Stimulated activated memory B cell treated with anti-CD40 and anti-IgM and Interleukin-4, amounts not matched to agents 10 μg/mL and 1 μg/mL and 100 μg/mL, for 72 hours (primary cell): Measurements from ENCODE around the gene COL20A1.

ENCODE experiments used
- ATAC-seq: fragments of 150-1000 bp; cut with Tn5 transposase; 2 replicates; pipeline ENCODE4 v1.10.0; 2021
- H3K27ac Mint-ChIP-seq: one replicate; pipeline ENCODE4 v1.8.0; 2022; ENCODE audit warnings: mild to moderate bottlenecking, mixed read lengths
- H3K27me3 Mint-ChIP-seq: one replicate; pipeline ENCODE4 v1.8.0; 2022; ENCODE audit warnings: mixed read lengths
- H3K36me3 Mint-ChIP-seq: one replicate; pipeline ENCODE4 v1.8.0; 2022; ENCODE audit warnings: mixed read lengths
- H3K4me1 Mint-ChIP-seq: one replicate; pipeline ENCODE4 v1.8.0; 2022; ENCODE audit warnings: mixed read lengths
- H3K4me3 Mint-ChIP-seq: one replicate; pipeline ENCODE4 v1.8.0; 2022; ENCODE audit warnings: mild to moderate bottlenecking, moderate library complexity, mixed read lengths
- H3K9me3 Mint-ChIP-seq: one replicate; pipeline ENCODE4 v1.8.0; 2022; ENCODE audit warnings: mixed read lengths

Gene COL20A1

DNA sequence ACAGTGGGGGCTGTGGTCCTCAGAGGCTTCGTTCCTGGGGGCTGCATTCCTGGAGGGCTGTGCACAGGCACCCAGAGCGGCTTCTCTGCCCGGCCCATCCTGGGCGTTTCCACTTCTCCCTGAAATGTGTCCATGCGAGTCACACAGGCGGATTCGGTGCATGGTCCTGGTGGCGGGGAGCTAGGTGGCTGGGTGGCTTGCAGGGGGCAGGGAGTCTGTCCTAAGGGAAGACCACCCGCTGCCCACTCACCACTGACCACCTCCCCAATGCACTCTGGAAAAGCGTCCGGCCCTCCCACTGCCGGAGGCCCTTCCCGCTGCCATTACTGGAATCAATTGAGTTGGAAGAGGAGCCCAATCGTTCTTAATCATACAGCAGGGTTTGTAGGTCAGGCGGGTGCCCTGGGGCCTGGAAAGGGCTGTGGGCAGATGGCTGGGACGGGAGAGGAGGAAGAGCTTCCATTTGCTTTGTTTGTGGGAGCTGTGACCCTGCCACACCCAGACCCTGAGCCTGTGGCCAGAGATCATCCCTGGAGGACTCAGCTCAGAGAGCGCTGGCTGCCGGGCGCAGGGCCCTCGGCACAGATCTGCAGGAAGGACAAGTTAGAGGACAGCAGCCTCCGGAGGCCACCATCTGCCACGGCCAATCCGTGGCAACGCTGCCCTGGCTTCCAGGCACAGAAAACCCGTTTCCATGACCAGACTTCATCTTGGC lies 61.8 kb downstream of the COL20A1 start:
- ATAC-seq: no peak
- no peaks in the 10 kb centered on the region for H3K4me1 Mint-ChIP-seq

DNA sequence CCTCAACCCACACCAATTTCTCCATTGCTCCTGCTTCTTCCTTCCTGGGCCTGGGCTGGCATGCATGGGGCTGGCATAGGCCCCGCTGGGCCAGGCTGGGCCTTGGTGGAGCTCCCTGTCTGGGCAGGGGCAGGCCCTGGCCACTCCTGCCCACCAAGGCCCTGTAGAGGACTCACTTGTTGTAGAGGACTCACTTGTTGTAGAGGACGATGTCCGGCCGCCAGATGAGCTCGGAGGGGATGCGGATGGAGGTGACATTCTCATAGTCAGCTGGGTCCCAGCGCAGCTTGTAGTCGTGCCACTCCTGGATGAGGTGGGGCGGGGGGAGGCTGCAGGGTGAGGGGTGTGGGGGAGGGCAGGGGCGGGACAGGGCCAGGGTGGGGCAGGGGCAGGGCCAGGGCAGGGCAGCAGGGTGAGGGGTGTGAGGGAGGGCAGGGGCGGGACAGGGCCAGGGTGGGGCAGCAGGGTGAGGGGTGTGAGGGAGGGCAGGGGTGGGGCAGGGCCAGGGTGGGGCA lies 62.9 kb downstream of the COL20A1 start:
- no peak for ATAC-seq
- Mint-ChIP-seq H3K27ac (no peak overlapping the region), H3K4me3 (no peak overlapping the region), H3K36me3 (no peaks in the 10 kb centered on the region), H3K4me1 (no peaks in the 10 kb centered on the region), H3K27me3 (peaks cover 55% of the 10 kb centered on the region), H3K9me3 (peaks cover 4% of the 10 kb centered on the region)

More for the DNA sequence above, 61.8 kb downstream of the COL20A1 start:
- H3K9me3 Mint-ChIP-seq: peaks cover 9% of the 10 kb centered on the region
- no peaks in the 10 kb centered on the region for H3K36me3 Mint-ChIP-seq
- no peak overlapping the region for H3K27ac Mint-ChIP-seq
- H3K4me3 Mint-ChIP-seq: no peak overlapping the region
- peaks cover 47% of the 10 kb centered on the region for H3K27me3 Mint-ChIP-seq

DNA sequence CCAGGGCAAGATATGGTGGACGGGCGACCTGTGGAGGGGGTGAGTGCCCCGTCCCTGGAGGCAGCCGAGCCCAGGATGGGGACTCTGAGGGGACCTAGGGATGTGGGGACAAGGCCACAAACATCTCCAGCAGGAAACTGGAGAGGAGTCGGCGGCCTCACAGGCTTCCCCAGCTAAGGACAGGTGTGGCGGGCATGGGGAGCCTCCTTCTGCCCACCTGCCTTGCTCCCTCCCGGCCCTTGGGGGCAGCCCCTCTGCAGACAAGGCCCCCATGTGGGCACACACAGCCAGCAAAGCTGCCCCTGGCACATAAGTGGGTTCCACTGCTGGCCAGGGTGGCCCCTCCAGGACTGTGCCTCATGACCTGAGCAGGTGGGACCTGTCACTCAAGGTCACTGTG lies 63.5 kb downstream of the COL20A1 start:
- no peaks in the 10 kb centered on the region for H3K4me1 Mint-ChIP-seq
- ATAC-seq: no peak
- H3K27me3 Mint-ChIP-seq: peaks cover 57% of the 10 kb centered on the region
- H3K4me3 Mint-ChIP-seq: no peak overlapping the region
- H3K36me3 Mint-ChIP-seq: no peaks in the 10 kb centered on the region
- H3K27ac Mint-ChIP-seq: no peak overlapping the region
- no peaks in the 10 kb centered on the region for H3K9me3 Mint-ChIP-seq

DNA sequence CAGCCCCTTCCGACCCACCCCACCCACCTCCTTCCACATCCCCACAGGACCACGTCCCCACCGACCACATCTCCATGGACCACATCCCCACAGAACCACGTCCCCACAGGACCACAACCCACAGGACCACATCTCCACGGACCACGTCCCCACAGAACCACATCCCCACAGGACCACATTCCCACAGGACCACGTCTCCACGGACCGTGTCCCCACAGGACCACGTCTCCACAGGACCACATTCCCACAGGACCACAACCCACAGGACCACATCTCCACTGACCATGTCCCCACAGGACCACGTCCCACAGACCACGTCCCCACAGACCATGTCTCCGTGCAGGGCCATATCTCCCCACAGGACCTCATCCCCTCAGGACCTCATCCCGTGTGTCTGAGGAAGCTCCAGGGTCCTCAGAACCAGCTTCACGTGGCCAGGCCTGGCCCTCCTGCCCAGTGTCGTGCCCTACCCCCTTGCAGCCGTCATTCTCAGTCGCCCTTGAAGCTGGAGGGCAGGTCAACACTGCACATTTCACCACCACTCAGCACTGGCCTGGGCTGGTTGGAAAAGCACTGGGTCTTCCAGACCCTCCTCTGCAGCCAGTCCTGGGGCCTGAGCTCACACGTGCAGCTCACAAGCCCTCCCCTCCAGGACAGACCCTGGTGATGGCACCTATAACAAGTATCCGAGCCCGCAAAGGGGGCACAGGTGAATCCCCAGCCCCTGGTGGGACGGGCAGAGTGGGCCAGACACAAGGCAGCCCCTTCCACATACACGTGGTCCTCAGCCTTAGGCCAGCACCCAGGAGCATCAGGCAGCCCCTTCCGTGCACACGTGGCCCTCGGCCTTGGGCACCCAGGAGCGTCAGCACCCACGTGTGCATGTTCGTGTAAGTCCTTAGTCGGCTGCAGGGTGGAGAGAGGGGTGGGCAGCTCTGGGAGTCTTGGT lies 64.2 kb downstream of the COL20A1 start:
- Mint-ChIP-seq H3K4me3 (no peak overlapping the region), H3K36me3 (no peaks in the 10 kb centered on the region), H3K27me3 (peaks cover 63% of the 10 kb centered on the region), H3K9me3 (no peaks in the 10 kb centered on the region), H3K4me1 (peaks cover 2% of the 10 kb centered on the region), H3K27ac (no peak overlapping the region)
- ATAC-seq: no peak

DNA sequence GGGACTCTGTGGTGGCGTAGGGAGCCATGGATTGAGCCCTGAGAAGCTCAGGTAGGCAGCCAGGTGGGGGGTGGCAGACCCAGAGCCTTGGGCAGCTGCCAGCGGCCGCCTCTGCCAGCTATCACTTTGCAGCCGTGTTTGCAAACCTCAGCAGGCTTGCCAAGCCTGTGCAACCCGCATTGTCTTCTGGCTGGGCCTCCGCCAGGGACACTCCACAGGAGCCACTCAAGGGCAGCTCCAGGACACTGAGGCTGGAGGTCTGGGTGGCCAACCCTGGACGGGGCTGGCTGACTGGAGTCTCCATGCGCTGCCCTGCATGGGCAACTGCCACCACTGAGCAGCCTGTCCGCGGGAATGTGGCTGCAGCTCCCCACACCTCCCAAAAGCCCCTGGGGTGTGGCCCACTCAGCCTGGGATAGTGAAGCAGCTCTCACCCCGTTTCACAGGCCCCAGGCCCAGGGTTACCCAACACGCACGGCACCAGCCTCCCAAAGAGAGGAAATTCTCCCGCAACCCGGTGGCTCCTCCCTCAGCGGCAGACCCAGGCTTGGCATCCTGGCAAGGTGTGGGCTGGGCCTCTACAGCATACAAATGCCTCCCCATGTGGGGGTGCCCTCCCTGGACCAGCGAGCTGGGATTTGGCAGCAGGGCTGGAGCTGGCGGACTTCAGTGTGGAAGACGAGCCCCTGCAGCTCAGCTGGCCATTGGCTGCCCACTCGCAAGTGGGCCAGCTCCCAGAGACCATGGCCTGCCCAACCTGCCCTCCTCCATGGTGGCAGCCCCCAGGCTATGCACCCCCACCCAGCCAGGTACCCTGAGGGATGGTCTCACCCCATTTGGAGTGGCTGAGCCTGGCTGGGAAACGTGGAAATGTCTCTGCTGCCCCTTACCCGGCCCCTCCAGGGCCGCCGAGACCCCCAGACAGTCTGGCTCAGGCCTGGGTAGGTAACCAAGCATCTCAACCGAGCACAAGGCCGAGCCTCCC lies 65.2 kb downstream of the COL20A1 start:
- Mint-ChIP-seq H3K4me1 (peaks cover 7% of the 10 kb centered on the region), H3K4me3 (no peak overlapping the region), H3K27me3 (peaks cover 74% of the 10 kb centered on the region), H3K36me3 (no peaks in the 10 kb centered on the region), H3K9me3 (no peaks in the 10 kb centered on the region), H3K27ac (no peak overlapping the region)
- no peak for ATAC-seq

DNA sequence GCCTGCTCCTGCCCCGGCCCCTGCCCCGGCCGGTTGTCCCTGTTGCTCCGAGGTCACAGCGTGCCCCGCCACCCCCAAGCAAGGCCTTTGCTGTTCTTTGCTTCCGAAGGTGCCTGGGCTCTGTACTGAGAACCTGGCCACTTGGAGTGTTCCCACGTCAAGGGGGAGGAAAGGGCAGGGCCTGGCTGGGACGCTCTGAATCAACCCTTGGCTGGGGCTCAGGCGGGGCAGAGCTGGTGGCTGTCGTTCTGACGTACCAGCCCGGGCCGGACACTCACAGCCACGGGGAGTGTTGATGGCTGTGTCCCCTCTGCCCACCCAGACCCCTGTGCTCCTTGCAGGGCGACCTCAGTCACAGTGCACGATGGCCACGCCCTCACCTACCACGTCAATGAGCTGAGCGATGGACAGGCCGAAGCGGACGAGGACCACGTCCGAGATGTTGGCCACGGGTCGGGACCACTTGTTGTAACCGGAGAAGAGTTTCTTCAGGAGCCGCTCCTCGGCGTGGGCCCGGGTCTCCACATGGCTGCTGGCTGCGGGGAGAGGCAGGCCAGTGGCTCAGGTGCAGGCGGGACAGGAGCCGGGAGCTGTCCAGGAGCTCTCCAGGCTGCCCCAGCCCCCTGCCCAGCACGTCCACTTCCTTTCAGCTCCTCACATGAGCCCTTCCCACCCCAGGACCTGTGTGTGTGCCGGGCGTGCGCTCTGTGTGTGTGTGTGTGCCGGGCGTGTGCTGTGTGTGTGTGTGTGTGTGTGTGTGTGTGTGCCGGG lies 66.4 kb downstream of the COL20A1 start:
- no peak for ATAC-seq
- Mint-ChIP-seq H3K9me3 (no peaks in the 10 kb centered on the region), H3K4me3 (no peak overlapping the region), H3K36me3 (no peaks in the 10 kb centered on the region), H3K4me1 (peaks cover 7% of the 10 kb centered on the region), H3K27ac (no peak overlapping the region), H3K27me3 (peaks cover 84% of the 10 kb centered on the region)

DNA sequence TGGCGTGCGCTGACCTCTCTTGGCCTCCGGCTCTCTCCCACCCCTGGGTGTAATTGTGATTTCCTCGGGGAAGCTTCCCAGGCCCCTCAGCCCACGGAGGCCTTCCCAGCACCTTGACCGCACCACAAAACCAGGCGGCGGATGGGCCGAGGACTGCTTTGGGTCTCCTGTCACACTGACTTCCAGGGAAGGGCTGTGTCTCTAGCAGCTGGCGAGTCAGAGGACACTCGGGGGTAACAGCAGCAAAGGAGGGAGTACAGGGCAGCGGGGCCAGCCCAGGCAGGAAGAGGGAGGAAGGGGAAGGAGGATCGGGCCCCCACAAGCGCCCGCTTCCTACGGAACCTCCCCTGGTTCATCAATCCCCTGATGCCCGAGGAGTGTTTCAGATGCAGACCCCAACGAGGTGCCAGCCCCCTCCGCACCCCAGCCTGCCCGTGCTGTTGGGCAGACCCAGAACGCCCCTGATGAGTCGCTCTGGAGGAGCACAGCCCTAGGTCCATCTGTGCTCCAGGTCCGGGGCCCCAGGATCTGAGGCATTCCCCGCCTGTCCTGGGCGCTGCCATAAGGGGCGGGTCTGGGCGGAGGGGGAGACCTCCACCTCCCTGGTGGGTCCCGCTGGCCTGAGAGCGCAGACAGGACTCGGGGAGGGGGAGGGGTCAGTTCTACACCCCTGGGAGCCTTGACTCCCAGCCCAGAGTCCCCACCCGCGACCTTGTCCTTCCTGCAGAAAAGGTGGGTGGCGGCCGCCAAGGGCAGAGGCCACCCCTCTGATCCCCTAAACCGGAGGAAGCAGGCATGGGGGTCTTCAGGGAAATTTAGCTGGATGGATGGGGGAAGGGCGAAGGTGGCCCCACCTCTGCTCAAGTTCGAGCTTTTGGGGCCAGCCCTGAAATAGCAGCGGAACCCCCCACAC lies 67.2 kb downstream of the COL20A1 start:
- Mint-ChIP-seq H3K36me3 (no peaks in the 10 kb centered on the region), H3K27me3 (peaks cover 84% of the 10 kb centered on the region), H3K9me3 (no peaks in the 10 kb centered on the region), H3K27ac (no peak overlapping the region), H3K4me3 (no peak overlapping the region), H3K4me1 (peaks cover 7% of the 10 kb centered on the region)
- ATAC-seq: no peak

DNA sequence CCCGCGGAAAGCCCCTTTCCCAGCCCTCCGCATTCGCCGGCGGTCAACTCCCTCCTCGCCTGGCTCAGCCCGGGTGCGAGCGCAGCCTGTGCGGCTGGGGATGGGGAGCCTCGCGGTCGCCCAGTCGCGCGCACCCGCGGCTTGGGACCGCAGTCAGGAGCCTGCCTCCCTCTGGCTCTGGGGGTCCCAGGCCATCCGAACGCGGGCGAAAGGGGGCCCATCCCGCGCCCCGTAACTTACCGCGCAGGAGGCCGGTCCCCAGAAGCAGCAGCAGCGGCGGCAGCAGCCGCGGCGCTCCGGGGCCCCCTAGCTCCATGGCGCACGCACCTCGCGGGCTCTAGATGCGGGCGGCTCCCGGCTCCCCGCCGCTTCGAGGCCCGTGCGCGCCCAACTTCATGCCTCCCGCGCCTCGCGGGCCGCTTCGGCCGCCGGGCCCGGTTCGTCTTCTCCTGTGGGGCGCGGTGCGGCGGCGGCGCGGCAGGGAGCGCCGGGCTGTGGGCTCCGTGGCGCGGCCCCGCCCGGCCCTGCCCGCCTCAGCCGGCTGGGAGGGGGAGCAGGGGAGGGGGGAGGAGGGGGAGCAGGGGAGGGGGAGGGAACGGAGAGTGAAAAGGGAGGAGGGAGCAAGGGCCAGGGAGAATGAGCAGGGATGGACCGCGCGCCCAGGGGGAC lies 68.0 kb downstream of the COL20A1 start, which contains the start of gene CHRNA4:
TSS of gene CHRNA4 (minus strand) at position 500 of the 669 bp plus-strand sequence. CDS start at position 316, 184 bp downstream.
- Mint-ChIP-seq H3K27ac (no peak within 1 kb of the TSS), H3K36me3 (no peaks in the 10 kb centered on the region), H3K4me1 (peaks cover 7% of the 10 kb centered on the region), H3K9me3 (no peaks in the 10 kb centered on the region), H3K27me3 (peaks cover 84% of the 10 kb centered on the region), H3K4me3 (no peak within 1 kb of the TSS)
- ATAC-seq: no peak

DNA sequence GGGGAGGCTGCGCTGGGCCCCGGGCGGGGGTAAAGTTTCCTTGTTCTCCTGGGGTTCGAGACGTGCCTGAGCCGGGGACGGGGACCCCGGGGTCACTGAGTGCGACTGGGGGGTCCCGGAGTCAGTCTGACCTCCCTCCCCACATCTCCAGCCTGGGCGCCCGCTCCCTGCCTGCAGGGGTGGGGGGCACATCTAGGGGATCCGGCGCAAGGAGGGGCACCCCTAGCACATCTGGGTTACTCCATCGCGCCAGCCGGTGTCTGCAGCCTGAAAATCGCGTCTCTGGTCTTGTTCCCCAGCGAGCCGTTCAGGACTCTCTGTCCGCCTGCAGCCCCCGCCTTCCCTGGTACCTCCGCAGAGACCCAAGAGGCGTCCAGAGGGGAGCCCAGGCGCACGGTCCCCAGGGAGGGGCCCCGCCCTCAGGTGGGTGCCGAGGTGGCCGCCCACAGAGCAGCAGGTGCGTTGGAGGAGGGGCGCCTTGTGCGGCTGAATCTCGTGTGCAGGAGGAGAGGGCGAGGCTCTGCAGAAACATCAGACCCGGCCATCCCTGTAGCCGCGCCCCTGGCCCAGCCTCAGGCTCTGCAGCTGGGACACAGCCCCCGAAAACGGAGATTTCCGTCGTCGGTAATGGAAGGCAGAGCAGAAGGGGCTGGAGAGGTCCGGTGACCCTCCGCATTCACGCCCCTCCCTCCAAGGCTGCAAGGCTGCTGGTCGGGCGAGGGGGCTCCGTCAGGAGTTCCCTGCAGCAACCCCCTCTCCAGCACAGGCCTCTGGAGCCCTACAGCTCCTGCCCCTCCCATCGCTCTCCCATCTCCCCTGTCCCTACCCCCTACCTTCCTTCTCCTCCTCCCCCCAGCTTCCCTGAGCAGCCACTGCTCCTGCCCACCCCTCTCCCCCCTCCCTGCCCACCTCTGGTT lies 68.8 kb downstream of the COL20A1 start:
- no peak overlapping the region for H3K27ac Mint-ChIP-seq
- H3K36me3 Mint-ChIP-seq: no peaks in the 10 kb centered on the region
- H3K9me3 Mint-ChIP-seq: no peaks in the 10 kb centered on the region
- peaks cover 87% of the 10 kb centered on the region for H3K27me3 Mint-ChIP-seq
- H3K4me3 Mint-ChIP-seq: no peak overlapping the region
- H3K4me1 Mint-ChIP-seq: peaks cover 7% of the 10 kb centered on the region
- ATAC-seq: peak; percentile 12

DNA sequence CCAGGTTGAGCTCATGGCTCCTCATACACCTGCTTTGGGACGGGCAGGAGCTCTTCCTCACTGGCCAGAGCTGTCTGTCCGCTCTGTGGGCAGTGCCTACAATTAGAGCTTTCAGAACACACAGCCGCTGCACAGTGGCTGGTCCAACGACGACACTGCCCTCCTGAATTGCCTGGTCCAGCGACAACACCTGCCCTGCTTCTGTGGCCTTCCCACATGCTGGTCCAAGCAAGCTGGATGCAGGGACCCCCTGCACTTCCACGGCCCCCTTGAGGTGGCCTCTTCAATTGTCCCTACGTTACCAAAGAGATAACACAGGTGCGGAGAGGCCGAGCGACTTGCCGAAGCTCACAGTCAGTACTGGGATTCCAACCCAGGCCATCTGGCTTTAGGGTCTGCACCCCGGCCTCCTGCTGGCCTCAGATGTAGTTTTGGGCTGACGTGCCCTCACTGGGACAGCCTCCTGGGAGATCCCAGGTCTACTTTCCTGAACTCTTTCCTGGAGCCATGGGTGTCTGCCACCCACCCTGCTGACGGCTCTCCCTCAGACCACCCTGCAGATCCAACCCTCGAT lies 69.5 kb downstream of the COL20A1 start:
- no peaks in the 10 kb centered on the region for H3K36me3 Mint-ChIP-seq
- peaks cover 7% of the 10 kb centered on the region for H3K4me1 Mint-ChIP-seq

DNA sequence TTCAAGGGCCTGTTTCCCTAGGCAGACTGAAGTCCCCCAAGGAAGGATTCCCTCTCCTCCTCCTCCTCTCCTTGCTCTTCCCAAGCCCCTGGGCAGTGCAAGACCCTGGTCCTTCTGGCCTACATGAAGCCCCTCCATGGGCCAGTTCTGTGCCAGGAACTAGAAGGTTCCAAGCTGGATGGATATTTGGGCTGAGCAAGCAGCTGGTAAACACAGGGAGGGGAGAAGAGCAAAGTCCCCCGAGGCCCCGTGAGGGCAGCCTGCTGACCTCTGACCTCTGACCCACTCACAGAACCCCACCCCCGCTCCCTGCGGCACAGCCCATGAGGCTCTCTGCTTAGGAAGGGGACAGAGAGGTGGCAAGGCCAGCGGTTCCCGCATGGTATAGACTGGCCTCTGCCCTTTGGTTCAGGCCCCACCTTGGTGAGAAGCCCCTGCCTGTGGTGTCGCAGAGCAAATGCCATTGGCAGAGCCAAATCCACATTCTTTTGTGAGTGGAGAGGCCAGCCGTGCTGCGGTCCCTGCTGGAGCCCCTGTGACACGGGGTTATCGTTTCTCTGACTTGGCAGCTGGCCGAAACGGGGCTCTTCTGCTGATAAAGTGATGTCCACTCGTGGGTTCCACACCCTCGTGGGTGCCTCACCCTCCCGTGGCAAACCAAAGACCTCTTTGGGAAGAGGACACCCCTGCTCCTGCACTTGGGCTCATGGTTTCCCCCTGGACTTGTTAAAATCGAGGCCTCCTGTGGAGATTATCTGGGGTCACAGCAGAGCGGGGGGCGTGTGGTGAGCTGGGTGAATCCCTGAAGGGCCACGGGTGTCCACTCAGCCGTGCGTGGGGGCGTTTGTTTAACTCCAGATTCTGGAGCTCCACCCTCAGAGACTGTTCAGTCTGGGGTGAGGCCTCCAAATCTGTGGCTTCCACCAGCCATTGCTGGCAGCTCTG lies 70.3 kb downstream of the COL20A1 start:
- no peaks in the 10 kb centered on the region for H3K36me3 Mint-ChIP-seq
- peaks cover 7% of the 10 kb centered on the region for H3K4me1 Mint-ChIP-seq
- no peak overlapping the region for H3K4me3 Mint-ChIP-seq
- H3K9me3 Mint-ChIP-seq: no peaks in the 10 kb centered on the region
- ATAC-seq: no peak
- peaks cover 85% of the 10 kb centered on the region for H3K27me3 Mint-ChIP-seq
- no peak overlapping the region for H3K27ac Mint-ChIP-seq

More for the DNA sequence above, 69.5 kb downstream of the COL20A1 start:
- Mint-ChIP-seq H3K27ac (no peak overlapping the region), H3K9me3 (no peaks in the 10 kb centered on the region), H3K27me3 (peaks cover 87% of the 10 kb centered on the region), H3K4me3 (no peak overlapping the region)
- ATAC-seq: no peak
